Activated T-cell treated with anti-CD3 and anti-CD28 coated beads for 4 hours (primary cell): ENCODE results near the gene NFKBIB.
"Not testable (repeated sequence)": the region's sequence is repeated elsewhere in the genome, so short reads cannot be mapped to it uniquely, and the experiment has no call there.

Experiments used
- DNase-seq: peaks from one replicate; pipeline ENCODE4 v3.0.0-alpha.2; 2020

Gene NFKBIB

GRCh38 chr19:38875656-38876395 is 23.9 kb upstream of the NFKBIB start:
- no peak for DNase-seq

GRCh38 chr19:38877781-38878574 is 21.8 kb upstream of the NFKBIB start, which contains the start of gene RINL:
Gene RINL (minus strand): TSS chr19:38878275. CDS start chr19:38876742, 1,533 bp downstream.
- DNase-seq = peak; percentile 51

- DNase-seq = no peak
These were observed 21.0 kb upstream of the NFKBIB start for GRCh38 chr19:38878575-38879399.

- DNase-seq = no peak
These were observed 20.4 kb upstream of the NFKBIB start for GRCh38 chr19:38879400-38879751.

- no peak for DNase-seq
These were observed 19.5 kb upstream of the NFKBIB start for GRCh38 chr19:38880076-38880881.

- DNase-seq = no peak
These were observed 18.7 kb upstream of the NFKBIB start for GRCh38 chr19:38880882-38881609.

GRCh38 chr19:38883286-38883685 is 16.5 kb upstream of the NFKBIB start:
- no peak for DNase-seq

GRCh38 chr19:38884691-38885090 is 15.1 kb upstream of the NFKBIB start:
- DNase-seq = not testable (repeated sequence)

GRCh38 chr19:38888876-38889275 is 10.9 kb upstream of the NFKBIB start:
- DNase-seq = no peak

- no peak for DNase-seq
These were observed 10.0 kb upstream of the NFKBIB start for GRCh38 chr19:38889803-38890202.

- DNase-seq = no peak
These were observed 9.1 kb upstream of the NFKBIB start for GRCh38 chr19:38890686-38891085.

- DNase-seq = no peak
These were observed 8.0 kb upstream of the NFKBIB start for GRCh38 chr19:38891771-38892170.

- no peak for DNase-seq
These were observed 6.9 kb upstream of the NFKBIB start for GRCh38 chr19:38892841-38893240.

GRCh38 chr19:38893341-38893771 is 6.4 kb upstream of the NFKBIB start:
- DNase-seq = no peak

GRCh38 chr19:38894968-38895367 is 4.8 kb upstream of the NFKBIB start:
- no peak for DNase-seq

GRCh38 chr19:38898788-38899446 is 852 bp upstream of the NFKBIB start:
- DNase-seq = no peak

GRCh38 chr19:38900202-38900629 is 447 bp downstream of the NFKBIB start:
- DNase-seq = no peak

- no peak for DNase-seq
These were observed 998 bp downstream of the NFKBIB start for GRCh38 chr19:38900743-38901190.

GRCh38 chr19:38901683-38902082 is 1.9 kb downstream of the NFKBIB start:
- no peak for DNase-seq

GRCh38 chr19:38904581-38905539 is 5.1 kb downstream of the NFKBIB start:
- DNase-seq = no peak
